IgD-negative memory B cell (primary cell): ENCODE measurements around the gene KRTAP5-5. TPM values are rescaled to one million over a fixed set of nuclear protein-coding genes. Genes with fewer than 3 reads are reported as not detected.

Source experiments
- polyA plus RNA-seq: library from polyadenylated mRNA; unstranded; fragments of 300-500 nt; fragmentation: Illumina TruSeq; gene quantifications from one replicate; pipeline ENCODE4 v1.2.3, GENCODE V29; 2021

KRTAP5-5 gene
- polyA plus RNA-seq, 1 donor from 2014 or later = not detected

Other genes starting within 250 kb of the KRTAP5-5 start
- gene BRSK2, start 239.8 kb upstream of the KRTAP5-5 start, polyA plus RNA-seq = not detected
- gene MOB2, start 143.0 kb upstream of the KRTAP5-5 start, polyA plus RNA-seq = 42.0 TPM
- gene DUSP8, start 57.5 kb upstream of the KRTAP5-5 start, polyA plus RNA-seq = 1.2 TPM
- gene KRTAP5-1, start 44.5 kb upstream of the KRTAP5-5 start, polyA plus RNA-seq = not detected
- gene KRTAP5-2, start 31.5 kb upstream of the KRTAP5-5 start, polyA plus RNA-seq = not detected
- not detected for gene KRTAP5-3, start 21.3 kb upstream of the KRTAP5-5 start, polyA plus RNA-seq
- gene KRTAP5-4, start 7.6 kb upstream of the KRTAP5-5 start, polyA plus RNA-seq = not detected
- not detected for gene KRTAP5-6, start 67.4 kb downstream of the KRTAP5-5 start, polyA plus RNA-seq
- 0.06 TPM for gene IFITM10, start 120.8 kb downstream of the KRTAP5-5 start, polyA plus RNA-seq
- 78.7 TPM for gene CTSD, start 134.2 kb downstream of the KRTAP5-5 start, polyA plus RNA-seq
- gene SYT8, start 205.2 kb downstream of the KRTAP5-5 start, polyA plus RNA-seq = not detected
- gene TNNI2, start 209.2 kb downstream of the KRTAP5-5 start, polyA plus RNA-seq = 8.0 TPM
- gene LSP1, start 223.3 kb downstream of the KRTAP5-5 start, polyA plus RNA-seq = 841 TPM